Retinal pigment epithelial cell (primary cell): ENCODE results near the gene TTC33.
A peak's percentile ranks its signal among the peaks of the same experiment; 100 is the strongest.

Source experiments
- DNase-seq: peaks from one replicate; pipeline ENCODE4 v3.0.0-alpha.2; 2010; ENCODE audit warnings: low read depth
- H3K4me3 ChIP-seq: 2 replicates; pipeline ENCODE4 v1.5.1; 2011; ENCODE audit warnings: mild to moderate bottlenecking, low read length, control low read depth, moderate library complexity
- TF ChIP-seq, protein P1 (sequence below): conservative IDR thresholded peaks from 2 replicates; pipeline ENCODE4 v1.5.1; 2011; ENCODE audit warnings: low read depth, low read length, control low read depth, inconsistent platforms

The TTC33 gene

DNA sequence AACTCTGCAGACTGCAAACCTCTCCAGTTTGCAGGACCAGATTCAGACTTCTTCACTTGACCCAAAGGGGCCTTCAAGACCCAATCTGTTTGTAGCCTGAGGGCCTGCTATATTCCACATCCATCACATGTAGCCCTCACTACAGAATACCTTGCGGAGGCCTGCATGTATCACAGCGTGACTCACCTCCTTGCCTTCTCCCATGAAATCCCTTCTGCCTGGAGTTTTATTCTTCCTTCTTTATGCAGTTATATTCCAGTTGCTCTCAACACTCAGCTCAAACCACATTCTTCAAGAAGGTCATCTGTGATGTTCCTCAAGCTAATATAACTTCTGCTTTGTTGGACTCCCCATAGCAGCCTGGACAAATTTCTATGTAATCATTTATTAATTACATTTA lies 274.5 kb downstream of the TTC33 start:
- TF ChIP-seq, protein P1, sequence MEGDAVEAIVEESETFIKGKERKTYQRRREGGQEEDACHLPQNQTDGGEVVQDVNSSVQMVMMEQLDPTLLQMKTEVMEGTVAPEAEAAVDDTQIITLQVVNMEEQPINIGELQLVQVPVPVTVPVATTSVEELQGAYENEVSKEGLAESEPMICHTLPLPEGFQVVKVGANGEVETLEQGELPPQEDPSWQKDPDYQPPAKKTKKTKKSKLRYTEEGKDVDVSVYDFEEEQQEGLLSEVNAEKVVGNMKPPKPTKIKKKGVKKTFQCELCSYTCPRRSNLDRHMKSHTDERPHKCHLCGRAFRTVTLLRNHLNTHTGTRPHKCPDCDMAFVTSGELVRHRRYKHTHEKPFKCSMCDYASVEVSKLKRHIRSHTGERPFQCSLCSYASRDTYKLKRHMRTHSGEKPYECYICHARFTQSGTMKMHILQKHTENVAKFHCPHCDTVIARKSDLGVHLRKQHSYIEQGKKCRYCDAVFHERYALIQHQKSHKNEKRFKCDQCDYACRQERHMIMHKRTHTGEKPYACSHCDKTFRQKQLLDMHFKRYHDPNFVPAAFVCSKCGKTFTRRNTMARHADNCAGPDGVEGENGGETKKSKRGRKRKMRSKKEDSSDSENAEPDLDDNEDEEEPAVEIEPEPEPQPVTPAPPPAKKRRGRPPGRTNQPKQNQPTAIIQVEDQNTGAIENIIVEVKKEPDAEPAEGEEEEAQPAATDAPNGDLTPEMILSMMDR, result no peak
- H3K4me3 ChIP-seq, result no peak overlapping the region
- DNase-seq, result peak; percentile 34

DNA sequence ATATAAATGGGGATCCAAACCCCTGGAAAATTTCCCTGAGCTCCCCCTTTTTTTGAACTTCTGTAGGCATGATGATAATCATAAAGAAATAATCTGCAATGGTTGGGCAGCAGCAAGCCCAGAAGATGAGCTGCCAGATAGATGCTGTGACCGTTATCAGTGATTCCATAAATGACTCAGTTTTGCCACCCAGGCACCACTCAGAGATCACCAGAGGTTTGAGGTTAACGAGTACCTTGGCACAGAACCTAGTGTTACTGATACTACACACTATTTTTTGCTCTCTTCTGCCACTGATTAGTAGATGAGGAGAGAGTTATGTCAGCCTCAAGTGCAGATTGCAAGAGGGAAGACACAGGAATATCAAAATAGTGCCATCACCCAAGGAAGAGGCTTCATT lies 275.4 kb downstream of the TTC33 start:
- TF ChIP-seq, protein P1, result no peak
- no peak for DNase-seq
- H3K4me3 ChIP-seq, result no peak overlapping the region

DNA sequence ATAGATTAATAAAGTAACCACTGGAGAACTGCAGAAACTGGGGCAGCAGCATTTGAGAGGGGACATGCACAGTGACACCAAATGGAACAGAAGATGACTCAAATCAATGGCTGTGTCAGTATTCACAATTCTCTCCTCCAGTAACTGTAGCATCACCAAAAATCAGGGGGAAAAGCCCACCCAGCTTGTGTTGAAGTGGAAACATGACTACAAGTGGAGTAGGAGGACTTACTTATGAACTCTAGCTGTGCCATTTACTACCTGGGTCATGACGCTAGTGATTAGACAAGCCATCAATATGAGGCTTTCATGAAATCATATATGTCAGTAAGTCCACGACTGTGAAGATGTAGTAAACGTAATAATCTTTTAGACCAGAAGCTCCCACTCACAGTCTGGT lies 275.8 kb downstream of the TTC33 start:
- no peak overlapping the region for H3K4me3 ChIP-seq
- no peak for DNase-seq
- TF ChIP-seq, protein P1, result no peak

DNA sequence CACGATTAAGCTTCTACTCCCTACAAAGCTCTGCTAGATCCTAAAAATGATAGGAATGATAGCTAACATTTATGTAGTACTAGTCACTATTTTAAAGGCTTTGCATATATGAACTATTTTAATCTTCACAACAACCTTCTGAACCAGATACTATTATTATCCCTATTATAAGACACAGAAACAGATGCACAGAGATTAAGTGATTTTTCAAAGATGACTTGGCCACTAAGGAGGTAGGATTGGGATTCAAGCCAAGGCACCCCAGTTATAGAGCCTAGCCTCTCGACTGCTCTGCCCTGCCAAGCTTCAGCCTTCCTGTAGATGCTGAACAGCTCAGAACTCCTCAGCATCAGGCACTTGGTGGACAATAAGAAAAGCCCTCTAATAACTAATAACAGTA lies 277.0 kb downstream of the TTC33 start:
- peak; percentile 78 for DNase-seq
- no peak overlapping the region for H3K4me3 ChIP-seq
- TF ChIP-seq, protein P1, result peak; percentile 4

DNA sequence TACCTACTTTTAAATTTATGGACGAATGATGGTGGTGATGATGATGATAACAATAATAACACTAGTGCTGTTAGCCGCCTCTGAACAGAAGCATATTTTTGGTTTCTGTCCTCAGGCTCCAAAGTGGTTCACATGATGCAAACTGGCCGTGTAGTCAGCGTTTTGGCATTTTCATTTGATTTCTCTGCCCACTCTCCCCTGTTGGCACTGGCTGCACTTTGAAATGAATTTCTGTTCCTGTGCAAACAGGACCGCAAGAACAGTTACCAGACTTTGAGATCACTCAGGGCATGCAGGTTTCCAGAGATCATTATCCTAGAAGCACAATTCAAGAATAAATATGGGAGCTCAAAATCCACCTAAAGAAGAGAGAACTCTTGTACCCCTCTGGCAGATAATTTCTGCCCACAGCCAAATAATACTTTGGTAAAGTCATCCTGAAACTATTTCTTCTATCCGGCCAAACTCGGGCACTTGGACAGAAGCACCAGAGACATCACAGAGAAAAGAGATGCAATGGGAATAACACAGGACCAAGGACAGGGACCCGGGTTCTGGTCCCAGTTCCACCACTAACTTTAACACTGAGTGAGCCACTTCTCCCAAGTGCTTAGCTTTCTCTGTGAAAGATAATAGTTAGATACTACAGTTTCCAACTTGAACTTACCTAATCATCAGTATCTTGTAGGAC lies 277.8 kb downstream of the TTC33 start:
- H3K4me3 ChIP-seq, result no peak overlapping the region
- TF ChIP-seq, protein P1, result no peak
- peak; percentile 38 for DNase-seq

DNA sequence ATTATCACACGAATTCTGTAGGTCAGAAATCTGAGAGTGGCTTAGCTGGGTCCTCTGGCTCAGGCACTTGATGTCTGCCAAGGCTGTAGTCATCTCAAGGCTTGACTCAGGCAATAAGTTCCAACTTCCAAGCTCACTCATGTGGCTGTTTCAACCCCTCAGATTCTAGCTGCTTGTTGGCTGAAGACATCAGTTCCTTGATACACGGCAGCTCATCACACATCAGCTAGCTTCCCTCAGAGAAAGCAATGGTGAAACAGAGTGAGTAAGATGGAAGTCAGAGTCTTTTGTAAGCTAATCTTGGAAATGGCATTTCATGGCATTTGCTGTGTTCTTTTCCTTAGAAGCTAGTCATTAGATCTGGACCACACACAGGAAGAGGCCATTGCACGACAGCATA lies 280.2 kb downstream of the TTC33 start:
- no peak for DNase-seq
- no peak overlapping the region for H3K4me3 ChIP-seq
- TF ChIP-seq, protein P1, result no peak

DNA sequence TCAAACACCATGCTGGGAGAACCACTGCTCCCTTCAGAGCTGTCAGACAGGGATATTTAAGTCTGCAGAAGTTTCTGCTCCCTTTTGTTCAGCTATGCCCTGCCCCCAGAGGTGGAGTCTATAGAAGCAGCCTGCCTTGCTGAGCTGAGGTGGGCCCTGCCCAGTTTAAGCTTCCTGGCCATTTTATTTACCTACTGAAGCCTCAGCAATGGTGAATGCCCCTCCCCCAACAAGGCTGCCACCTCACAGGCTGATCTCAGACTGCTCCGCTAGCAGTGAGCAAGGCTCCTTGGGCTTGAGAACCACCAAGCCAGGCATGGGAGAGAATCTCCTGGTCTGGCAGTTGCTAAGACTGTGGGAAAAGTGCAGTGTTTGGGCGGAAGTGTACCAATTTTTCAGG lies 281.5 kb downstream of the TTC33 start:
- H3K4me3 ChIP-seq, result no peak overlapping the region
- TF ChIP-seq, protein P1, result no peak
- DNase-seq, result no peak
